PC-3 (cell line): ENCODE data around the gene ITGB4. TPM values are rescaled to one million over a fixed set of nuclear protein-coding genes. Genes with fewer than 3 reads are reported as not detected.

Experiments used
- ATAC-seq: fragments of 200-7000 bp; cut with Tn5 transposase; 2 replicates; pipeline ENCODE4 v1.9.1; 2020; ENCODE audit warnings: mild to moderate bottlenecking, moderate library complexity
- BruUV-seq: library from RNA; stranded (reverse); fragments of 400-500 nt; replicated peaks from 2 replicates; lab custom pipeline; 2021; lab: Mats Ljungman, UMichigan
- CTCF ChIA-PET: fragments of 300-600 bp; sonication (Branson Sonifier 250); formaldehyde crosslinking; loops from one replicate; lab custom pipeline; 2022; ENCODE audit warnings: antibody characterized with exemption; lab: Charles Lee
- POLR2A ChIA-PET: fragments of 300-600 bp; sonication (Branson Sonifier 250); formaldehyde crosslinking; loops from one replicate; lab custom pipeline; 2022; ENCODE audit warnings: antibody characterized with exemption; ENCODE audit not compliant: unreplicated experiment; lab: Charles Lee
- DNase-seq: peaks from one replicate; pipeline ENCODE4 v3.0.0-alpha.2; 2015
- H2AFZ ChIP-seq: fragments of 300-600 bp; sonication (generic); 2 replicates; pipeline ENCODE4 v1.6.0; 2016; ENCODE audit warnings: antibody characterized with exemption, low read length
- H3F3A ChIP-seq: fragments of 300-600 bp; sonication (generic); one replicate; pipeline ENCODE4 v1.6.0; 2017; ENCODE audit warnings: antibody characterized with exemption, low read length, control low read depth, mild to moderate bottlenecking; ENCODE audit not compliant: unreplicated experiment
- H3K27ac ChIP-seq: fragments of 300-600 bp; sonication (generic); 2 replicates; pipeline ENCODE4 v1.5.1; 2016; ENCODE audit warnings: mild to moderate bottlenecking, low read length
- H3K27me3 ChIP-seq: fragments of 300-600 bp; sonication (generic); 2 replicates; pipeline ENCODE4 v1.6.1; 2016; ENCODE audit warnings: low read length, mixed read lengths
- H3K36me3 ChIP-seq: fragments of 300-600 bp; sonication (generic); 2 replicates; pipeline ENCODE4 v1.6.1; 2016; ENCODE audit warnings: low read depth, mixed run types, low read length, mixed read lengths
- H3K4me1 ChIP-seq: fragments of 300-600 bp; sonication (generic); 2 replicates; pipeline ENCODE4 v1.5.1; 2016; ENCODE audit warnings: low read length; ENCODE audit not compliant: insufficient read depth
- H3K4me2 ChIP-seq: fragments of 300-600 bp; sonication (generic); 2 replicates; pipeline ENCODE4 v1.6.0; 2016; ENCODE audit warnings: low read length
- H3K4me3 ChIP-seq: fragments of 300-600 bp; sonication (generic); 2 replicates; pipeline ENCODE4 v1.5.1; 2016; ENCODE audit warnings: mild to moderate bottlenecking, low read length, mixed read lengths
- H3K79me2 ChIP-seq: fragments of 300-600 bp; sonication (generic); 2 replicates; pipeline ENCODE4 v1.6.1; 2017; ENCODE audit warnings: low read length, mixed read lengths
- H3K9ac ChIP-seq: fragments of 300-600 bp; sonication (generic); 2 replicates; pipeline ENCODE4 v1.6.0; 2016; ENCODE audit warnings: mild to moderate bottlenecking, low read length
- H3K9me2 ChIP-seq: fragments of 300-600 bp; sonication (generic); replicated peaks from 2 replicates; pipeline ENCODE4 v1.6.1; 2016; ENCODE audit warnings: mixed run types, low read length, mixed read lengths
- H3K9me3 ChIP-seq: fragments of 300-600 bp; sonication (generic); 2 replicates; pipeline ENCODE4 v1.6.1; 2016; ENCODE audit warnings: low read length, mixed read lengths
- H4K20me1 ChIP-seq: fragments of 300-600 bp; sonication (generic); 2 replicates; pipeline ENCODE4 v1.6.1; 2016; ENCODE audit warnings: low read length, mixed read lengths
- EZH2 ChIP-seq: fragments of 300-600 bp; sonication (generic); IDR thresholded peaks from one replicate; pipeline ENCODE4 v1.6.1; 2017; ENCODE audit warnings: antibody characterized with exemption, mild to moderate bottlenecking, low read length; ENCODE audit not compliant: unreplicated experiment
- EZH2phosphoT487 ChIP-seq: fragments of 300-600 bp; sonication (generic); IDR thresholded peaks from 2 replicates; pipeline ENCODE4 v1.6.1; 2018; ENCODE audit warnings: mild to moderate bottlenecking, antibody characterized with exemption, low read length, borderline replicate concordance
- intact Hi-C: fragments of 100-400 bp; cut with micrococcal nuclease; formaldehyde crosslinking; loops from 2 replicates; pipeline ENCODE4 v1.9.0; 2023
- total RNA-seq: library from RNA; depleted of rRNA; stranded (reverse); fragments of >200 nt; gene quantifications from 2 replicates; pipeline ENCODE4 v1.2.3, GENCODE V29; 2014
- TF ChIP-seq, protein P1 (sequence below): fragments of 300-600 bp; sonication (generic); conservative IDR thresholded peaks from 2 replicates; pipeline ENCODE4 v1.5.1; 2017; ENCODE audit warnings: antibody characterized with exemption, low read depth, mild to moderate bottlenecking, low read length

Gene ITGB4
- total RNA-seq, 1 experiment from 2014 or later = 273 TPM

GRCh38 chr17:75738218-75738802 lies 17.1 kb downstream of the ITGB4 start:
- no peak for DNase-seq
- ChIA-PET CTCF (interaction anchor here (0.5 to 0.9 kb wide), 3 partner anchors 9 to 113 kb away, joined by 4 read pairs; no protein-coding TSS in a partner anchor), POLR2A (interaction anchor here (0.6 to 0.7 kb wide), 3 partner anchors 9 to 58 kb away, joined by 3 to 6 read pairs (median 3); no protein-coding TSS in a partner anchor)
- Histone ChIP-seq H3K9me2 (no peaks in the 10 kb centered on the region), H3K79me2 (no peaks in the 10 kb centered on the region), H4K20me1 (no peaks in the 10 kb centered on the region), H2AFZ (no peak overlapping the region), H3K9me3 (no peaks in the 10 kb centered on the region), H3F3A (no peaks in the 10 kb centered on the region), H3K4me3 (no peak overlapping the region), H3K4me1 (no peaks in the 10 kb centered on the region), H3K27me3 (no peaks in the 10 kb centered on the region), H3K4me2 (no peak overlapping the region), H3K9ac (no peak overlapping the region), H3K27ac (no peak overlapping the region), H3K36me3 (peaks cover 74% of the 10 kb centered on the region)
- BruUV-seq = no TSS peak
- intact Hi-C loops = no loop called here
- ATAC-seq = no peak
- TF ChIP-seq EZH2 (no peak), EZH2phosphoT487 (no peak)
- TF ChIP-seq, protein P1, sequence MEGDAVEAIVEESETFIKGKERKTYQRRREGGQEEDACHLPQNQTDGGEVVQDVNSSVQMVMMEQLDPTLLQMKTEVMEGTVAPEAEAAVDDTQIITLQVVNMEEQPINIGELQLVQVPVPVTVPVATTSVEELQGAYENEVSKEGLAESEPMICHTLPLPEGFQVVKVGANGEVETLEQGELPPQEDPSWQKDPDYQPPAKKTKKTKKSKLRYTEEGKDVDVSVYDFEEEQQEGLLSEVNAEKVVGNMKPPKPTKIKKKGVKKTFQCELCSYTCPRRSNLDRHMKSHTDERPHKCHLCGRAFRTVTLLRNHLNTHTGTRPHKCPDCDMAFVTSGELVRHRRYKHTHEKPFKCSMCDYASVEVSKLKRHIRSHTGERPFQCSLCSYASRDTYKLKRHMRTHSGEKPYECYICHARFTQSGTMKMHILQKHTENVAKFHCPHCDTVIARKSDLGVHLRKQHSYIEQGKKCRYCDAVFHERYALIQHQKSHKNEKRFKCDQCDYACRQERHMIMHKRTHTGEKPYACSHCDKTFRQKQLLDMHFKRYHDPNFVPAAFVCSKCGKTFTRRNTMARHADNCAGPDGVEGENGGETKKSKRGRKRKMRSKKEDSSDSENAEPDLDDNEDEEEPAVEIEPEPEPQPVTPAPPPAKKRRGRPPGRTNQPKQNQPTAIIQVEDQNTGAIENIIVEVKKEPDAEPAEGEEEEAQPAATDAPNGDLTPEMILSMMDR = no peak

DNA sequence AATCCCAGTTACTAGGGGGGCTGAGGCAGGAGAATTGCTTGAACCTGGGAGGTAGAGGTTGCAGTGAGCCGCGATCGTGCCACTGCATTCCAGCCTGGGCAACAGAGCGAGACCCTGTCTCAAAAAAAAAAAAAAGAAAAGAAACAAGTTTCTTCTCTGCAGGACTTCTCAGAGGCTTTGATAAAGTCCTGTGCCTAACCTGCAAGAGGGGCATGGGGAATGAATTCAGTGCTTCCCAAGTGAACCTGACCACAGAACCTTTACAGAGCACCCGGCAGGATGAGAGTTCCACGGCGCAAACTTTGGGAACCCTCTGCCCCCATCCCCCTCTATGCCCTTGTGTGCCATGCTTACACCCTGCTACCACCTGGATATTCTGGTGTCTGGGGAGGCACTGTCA lies 17.9 kb downstream of the ITGB4 start:
- Histone ChIP-seq H3K27me3 (no peaks in the 10 kb centered on the region), H3K4me3 (no peak overlapping the region), H3K27ac (no peak overlapping the region), H3K4me1 (no peaks in the 10 kb centered on the region), H3K9me3 (no peaks in the 10 kb centered on the region), H2AFZ (no peak overlapping the region), H3F3A (no peaks in the 10 kb centered on the region), H3K79me2 (no peaks in the 10 kb centered on the region), H3K36me3 (peaks cover 72% of the 10 kb centered on the region), H3K9ac (no peak overlapping the region), H3K9me2 (no peaks in the 10 kb centered on the region), H4K20me1 (no peaks in the 10 kb centered on the region), H3K4me2 (no peak overlapping the region)
- TF ChIP-seq EZH2phosphoT487 = no peak
- no peak for TF ChIP-seq EZH2
- TF ChIP-seq, protein P1 = no peak
- POLR2A ChIA-PET = no interaction called here
- no TSS peak for BruUV-seq
- DNase-seq = no peak
- no peak for ATAC-seq
- intact Hi-C loops = no loop called here
- CTCF ChIA-PET = interaction anchor here (0.5 kb wide), 1 partner anchor 61 kb away, joined by 4 read pairs; no protein-coding TSS in a partner anchor

DNA sequence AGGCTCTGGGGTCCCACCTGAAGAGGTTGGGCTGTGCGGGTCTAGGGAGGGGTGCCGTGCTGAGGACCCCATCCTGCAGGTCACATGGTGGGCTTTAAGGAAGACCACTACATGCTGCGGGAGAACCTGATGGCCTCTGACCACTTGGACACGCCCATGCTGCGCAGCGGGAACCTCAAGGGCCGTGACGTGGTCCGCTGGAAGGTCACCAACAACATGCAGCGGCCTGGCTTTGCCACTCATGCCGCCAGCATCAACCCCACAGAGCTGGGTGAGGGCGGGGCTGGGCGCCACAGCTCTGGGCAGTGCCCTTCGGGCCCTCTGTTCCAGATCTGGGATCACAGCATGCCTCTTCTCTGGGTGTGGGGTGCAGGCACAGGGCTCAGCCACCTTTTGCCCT lies 18.5 kb downstream of the ITGB4 start:
- H2AFZ ChIP-seq = no peak overlapping the region
- CTCF ChIA-PET = no interaction called here
- no peak overlapping the region for H3K9ac ChIP-seq
- POLR2A ChIA-PET = no interaction called here
- no peak overlapping the region for H3K4me2 ChIP-seq
- H3F3A ChIP-seq = no peaks in the 10 kb centered on the region
- H3K27me3 ChIP-seq = no peaks in the 10 kb centered on the region
- H3K79me2 ChIP-seq = no peaks in the 10 kb centered on the region
- DNase-seq (no peak), ATAC-seq (no peak)
- TF ChIP-seq, protein P1 = no peak
- TF ChIP-seq EZH2 (no peak), EZH2phosphoT487 (no peak)
- H3K9me3 ChIP-seq = no peaks in the 10 kb centered on the region
- no TSS peak for BruUV-seq
- no peaks in the 10 kb centered on the region for H3K9me2 ChIP-seq
- H3K4me3 ChIP-seq = no peak overlapping the region
- no peak overlapping the region for H3K27ac ChIP-seq
- peaks cover 67% of the 10 kb centered on the region for H3K36me3 ChIP-seq
- no peaks in the 10 kb centered on the region for H3K4me1 ChIP-seq
- no peaks in the 10 kb centered on the region for H4K20me1 ChIP-seq
- intact Hi-C loops = no loop called here
